GM23338 (cell line): Measurements from ENCODE around the gene COL25A1. TPM values are rescaled to one million over a fixed set of nuclear protein-coding genes. Genes with fewer than 3 reads are reported as not detected.
"Not testable (repeated sequence)": the region's sequence is repeated elsewhere in the genome, so short reads cannot be mapped to it uniquely, and the experiment has no call there.

Experiments
- ATAC-seq: fragments of 200-7000 bp; cut with Tn5 transposase; 3 replicates; pipeline ENCODE4 v1.9.1; 2020
- DNase-seq: peaks from one replicate; pipeline ENCODE4 v3.0.0-alpha.2; 2015; ENCODE audit warnings: low spot score
- H2AFZ ChIP-seq: fragments of 200-600 bp; sonication (generic); 2 replicates; pipeline ENCODE4 v1.8.0; 2016; ENCODE audit warnings: antibody characterized with exemption, mild to moderate bottlenecking, moderate library complexity
- H3F3A ChIP-seq: fragments of 200-600 bp; sonication (generic); replicated peaks from 2 replicates; pipeline ENCODE4 v1.8.0; 2017; ENCODE audit warnings: antibody characterized with exemption, mixed run types, low read depth
- H3K27ac ChIP-seq: fragments of 200-600 bp; sonication (generic); 2 replicates; pipeline ENCODE4 v1.6.1; 2016; ENCODE audit warnings: low read depth
- H3K27me3 ChIP-seq: fragments of 200-600 bp; sonication (generic); 2 replicates; pipeline ENCODE4 v1.8.0; 2016; ENCODE audit warnings: mild to moderate bottlenecking, mixed run types, moderate library complexity; ENCODE audit not compliant: insufficient read depth
- H3K36me3 ChIP-seq: fragments of 200-600 bp; sonication (generic); 2 replicates; pipeline ENCODE4 v1.8.0; 2016; ENCODE audit warnings: mild to moderate bottlenecking; ENCODE audit not compliant: insufficient read depth
- H3K4me1 ChIP-seq: fragments of 200-600 bp; sonication (generic); 2 replicates; pipeline ENCODE4 v1.8.0; 2016; ENCODE audit warnings: mild to moderate bottlenecking, moderate library complexity; ENCODE audit not compliant: insufficient read depth
- H3K4me2 ChIP-seq: fragments of 200-600 bp; sonication (generic); 2 replicates; pipeline ENCODE4 v1.7.1; 2017; ENCODE audit warnings: mixed run types
- H3K4me3 ChIP-seq: fragments of 200-600 bp; sonication (generic); 2 replicates; pipeline ENCODE4 v1.6.1; 2016; ENCODE audit warnings: mixed run types
- H3K79me2 ChIP-seq: fragments of 200-600 bp; sonication (generic); replicated peaks from 2 replicates; pipeline ENCODE4 v1.8.0; 2017; ENCODE audit warnings: mild to moderate bottlenecking; ENCODE audit not compliant: insufficient read depth
- H3K9me2 ChIP-seq: fragments of 200-600 bp; sonication (generic); 2 replicates; pipeline ENCODE4 v1.8.0; 2017; ENCODE audit not compliant: insufficient read depth
- H4K20me1 ChIP-seq: fragments of 200-600 bp; sonication (generic); replicated peaks from 2 replicates; pipeline ENCODE4 v1.8.0; 2017; ENCODE audit warnings: mild to moderate bottlenecking; ENCODE audit not compliant: insufficient read depth
- H3K27ac Mint-ChIP-seq: 2 replicates; pipeline ENCODE4 v1.8.0; 2020; ENCODE audit warnings: inconsistent platforms, mild to moderate bottlenecking, moderate library complexity, mixed read lengths
- H3K27me3 Mint-ChIP-seq: 3 replicates; pipeline ENCODE4 v1.8.0; 2022; ENCODE audit warnings: low read depth, mild to moderate bottlenecking, moderate library complexity, mixed read lengths, inconsistent platforms; ENCODE audit not compliant: insufficient read depth, poor library complexity
- H3K36me3 Mint-ChIP-seq: 3 replicates; pipeline ENCODE4 v1.8.0; 2021; ENCODE audit warnings: low read depth, mild to moderate bottlenecking, inconsistent platforms, moderate library complexity, mixed read lengths
- H3K4me1 Mint-ChIP-seq: 3 replicates; pipeline ENCODE4 v1.8.0; 2020; ENCODE audit warnings: mild to moderate bottlenecking, inconsistent platforms, mixed read lengths
- H3K4me3 Mint-ChIP-seq: 3 replicates; pipeline ENCODE4 v1.8.0; 2021; ENCODE audit warnings: moderate library complexity, mild to moderate bottlenecking, inconsistent platforms, mixed read lengths
- H3K9me3 Mint-ChIP-seq: 3 replicates; pipeline ENCODE4 v1.8.0; 2020; ENCODE audit warnings: moderate library complexity, mild to moderate bottlenecking, inconsistent platforms, mixed read lengths
- CREB1 ChIP-seq: fragments of 250-450 bp; sonication (Bioruptor Pico); IDR thresholded peaks from 2 replicates; pipeline ENCODE4 v1.5.0; 2020; ENCODE audit warnings: low read depth, mild to moderate bottlenecking, moderate library complexity
- CTCF ChIP-seq, 2 experiments: fragments of 200-600 bp in 1 of 2; sonication (generic) in 1 of 2; conservative IDR thresholded peaks; 2 replicates each; pipeline versions ENCODE4 v1.5.1 to v1.6.1; 2016 to 2017; ENCODE audit warnings: antibody characterized with exemption in 2 of 2, low read depth in 2 of 2, mild to moderate bottlenecking in 2 of 2, moderate library complexity in 1 of 2
- ETS1 ChIP-seq: IDR thresholded peaks from 2 replicates; pipeline ENCODE4 v1.6.1; 2016; ENCODE audit warnings: antibody characterized with exemption
- NANOG ChIP-seq: IDR thresholded peaks from 2 replicates; pipeline ENCODE4 v1.6.1; 2016; ENCODE audit warnings: antibody characterized with exemption, borderline replicate concordance
- POLR2AphosphoS5 ChIP-seq: IDR thresholded peaks from 2 replicates; pipeline ENCODE4 v1.6.1; 2016; ENCODE audit warnings: antibody characterized with exemption, low read depth
- STAT1 ChIP-seq: IDR thresholded peaks from one replicate; pipeline ENCODE4 v1.6.1; 2016; ENCODE audit warnings: antibody characterized with exemption; ENCODE audit not compliant: unreplicated experiment
- ZNF114 ChIP-seq: fragments of 250-450 bp; sonication (Bioruptor Pico); IDR thresholded peaks from 2 replicates; pipeline ENCODE4 v1.5.0; 2020; ENCODE audit warnings: mild to moderate bottlenecking, moderate library complexity
- polyA plus RNA-seq: library from polyadenylated mRNA; unstranded; fragments of >200 nt; fragmentation: Nextera tagmentation; extraction: Ambion mirVana; gene quantifications from 2 replicates; pipeline ENCODE4 v1.2.1, GENCODE V29; 2016
- total RNA-seq: library from RNA; depleted of rRNA; stranded (reverse); fragments of >200 nt; shearing (Covaris generic); gene quantifications from 2 replicates; pipeline ENCODE4 v1.2.3, GENCODE V29; 2014
- TF ChIP-seq, protein P1 (sequence below): fragments of 250-450 bp; sonication (Bioruptor Pico); IDR thresholded peaks from 2 replicates; pipeline ENCODE4 v1.5.0; 2020; ENCODE audit warnings: mild to moderate bottlenecking, moderate library complexity

The COL25A1 gene
- total and polyA plus RNA-seq, 2 experiments from 2014 or later = 3.9 to 5.6 TPM

DNA sequence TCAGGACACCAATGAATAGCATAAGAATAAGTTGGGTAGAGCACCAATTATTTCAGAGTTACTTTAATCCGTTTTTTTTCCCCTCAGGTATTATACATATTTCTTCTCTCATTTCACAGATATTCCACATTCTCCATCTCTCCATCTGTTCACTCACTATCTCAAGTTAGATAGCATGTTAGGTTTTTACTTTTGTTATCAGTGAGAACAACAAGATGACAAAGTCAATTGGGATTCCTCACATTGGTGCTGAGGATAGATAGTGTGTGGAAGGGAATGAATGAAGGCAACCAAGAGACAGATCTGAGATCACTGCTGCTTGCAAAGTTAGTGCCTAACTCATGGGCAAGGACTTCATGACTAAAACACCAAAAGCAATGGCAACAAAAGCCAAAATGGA, 427.7 kb downstream of the COL25A1 start:
- DNase-seq (no peak), ATAC-seq (no peak)
- H3K36me3 Mint-ChIP-seq = no peaks in the 10 kb centered on the region

GRCh38 chr4:108869970-108870369, 432.5 kb downstream of the COL25A1 start:
- not testable (repeated sequence) for H3K4me2 ChIP-seq, H3K36me3 Mint-ChIP-seq

More for the DNA sequence above, 427.7 kb downstream of the COL25A1 start:
- peaks cover 31% of the 10 kb centered on the region; the same call in 2 of the 3 replicates for H3K4me1 Mint-ChIP-seq
- Histone ChIP-seq H3K27ac (no peak overlapping the region), H4K20me1 (no peaks in the 10 kb centered on the region), H3K36me3 (no peaks in the 10 kb centered on the region), H3K4me2 (no peak overlapping the region), H3K4me1 (peaks cover 25% of the 10 kb centered on the region), H3K27me3 (no peaks in the 10 kb centered on the region), H3K4me3 (no peak overlapping the region), H3K79me2 (no peaks in the 10 kb centered on the region), H3K9me2 (no peaks in the 10 kb centered on the region), H2AFZ (no peak overlapping the region), H3F3A (no peaks in the 10 kb centered on the region)
- H3K27me3 Mint-ChIP-seq = no peaks in the 10 kb centered on the region
- H3K27ac Mint-ChIP-seq = no peak overlapping the region
- no peak for TF ChIP-seq ETS1
- no peak for TF ChIP-seq NANOG
- TF ChIP-seq POLR2AphosphoS5 = no peak
- TF ChIP-seq CREB1 = no peak
- no peak overlapping the region for H3K4me3 Mint-ChIP-seq
- H3K9me3 Mint-ChIP-seq = no peaks in the 10 kb centered on the region

GRCh38 chr4:108868606-108869227, 433.7 kb downstream of the COL25A1 start:
- H3K4me2 ChIP-seq = no peak overlapping the region
- H3K27ac Mint-ChIP-seq = no peak overlapping the region
- no peak for ATAC-seq
- TF ChIP-seq ZNF114 (CRISPR knock-in tag) = no peak
- TF ChIP-seq CREB1 = no peak
- TF ChIP-seq STAT1 = no peak
- TF ChIP-seq CTCF (conservative IDR thresholded peaks at IDR 0.05; ENCODE audit: low read depth in 2 of 2) = no peak
- TF ChIP-seq, protein P1, sequence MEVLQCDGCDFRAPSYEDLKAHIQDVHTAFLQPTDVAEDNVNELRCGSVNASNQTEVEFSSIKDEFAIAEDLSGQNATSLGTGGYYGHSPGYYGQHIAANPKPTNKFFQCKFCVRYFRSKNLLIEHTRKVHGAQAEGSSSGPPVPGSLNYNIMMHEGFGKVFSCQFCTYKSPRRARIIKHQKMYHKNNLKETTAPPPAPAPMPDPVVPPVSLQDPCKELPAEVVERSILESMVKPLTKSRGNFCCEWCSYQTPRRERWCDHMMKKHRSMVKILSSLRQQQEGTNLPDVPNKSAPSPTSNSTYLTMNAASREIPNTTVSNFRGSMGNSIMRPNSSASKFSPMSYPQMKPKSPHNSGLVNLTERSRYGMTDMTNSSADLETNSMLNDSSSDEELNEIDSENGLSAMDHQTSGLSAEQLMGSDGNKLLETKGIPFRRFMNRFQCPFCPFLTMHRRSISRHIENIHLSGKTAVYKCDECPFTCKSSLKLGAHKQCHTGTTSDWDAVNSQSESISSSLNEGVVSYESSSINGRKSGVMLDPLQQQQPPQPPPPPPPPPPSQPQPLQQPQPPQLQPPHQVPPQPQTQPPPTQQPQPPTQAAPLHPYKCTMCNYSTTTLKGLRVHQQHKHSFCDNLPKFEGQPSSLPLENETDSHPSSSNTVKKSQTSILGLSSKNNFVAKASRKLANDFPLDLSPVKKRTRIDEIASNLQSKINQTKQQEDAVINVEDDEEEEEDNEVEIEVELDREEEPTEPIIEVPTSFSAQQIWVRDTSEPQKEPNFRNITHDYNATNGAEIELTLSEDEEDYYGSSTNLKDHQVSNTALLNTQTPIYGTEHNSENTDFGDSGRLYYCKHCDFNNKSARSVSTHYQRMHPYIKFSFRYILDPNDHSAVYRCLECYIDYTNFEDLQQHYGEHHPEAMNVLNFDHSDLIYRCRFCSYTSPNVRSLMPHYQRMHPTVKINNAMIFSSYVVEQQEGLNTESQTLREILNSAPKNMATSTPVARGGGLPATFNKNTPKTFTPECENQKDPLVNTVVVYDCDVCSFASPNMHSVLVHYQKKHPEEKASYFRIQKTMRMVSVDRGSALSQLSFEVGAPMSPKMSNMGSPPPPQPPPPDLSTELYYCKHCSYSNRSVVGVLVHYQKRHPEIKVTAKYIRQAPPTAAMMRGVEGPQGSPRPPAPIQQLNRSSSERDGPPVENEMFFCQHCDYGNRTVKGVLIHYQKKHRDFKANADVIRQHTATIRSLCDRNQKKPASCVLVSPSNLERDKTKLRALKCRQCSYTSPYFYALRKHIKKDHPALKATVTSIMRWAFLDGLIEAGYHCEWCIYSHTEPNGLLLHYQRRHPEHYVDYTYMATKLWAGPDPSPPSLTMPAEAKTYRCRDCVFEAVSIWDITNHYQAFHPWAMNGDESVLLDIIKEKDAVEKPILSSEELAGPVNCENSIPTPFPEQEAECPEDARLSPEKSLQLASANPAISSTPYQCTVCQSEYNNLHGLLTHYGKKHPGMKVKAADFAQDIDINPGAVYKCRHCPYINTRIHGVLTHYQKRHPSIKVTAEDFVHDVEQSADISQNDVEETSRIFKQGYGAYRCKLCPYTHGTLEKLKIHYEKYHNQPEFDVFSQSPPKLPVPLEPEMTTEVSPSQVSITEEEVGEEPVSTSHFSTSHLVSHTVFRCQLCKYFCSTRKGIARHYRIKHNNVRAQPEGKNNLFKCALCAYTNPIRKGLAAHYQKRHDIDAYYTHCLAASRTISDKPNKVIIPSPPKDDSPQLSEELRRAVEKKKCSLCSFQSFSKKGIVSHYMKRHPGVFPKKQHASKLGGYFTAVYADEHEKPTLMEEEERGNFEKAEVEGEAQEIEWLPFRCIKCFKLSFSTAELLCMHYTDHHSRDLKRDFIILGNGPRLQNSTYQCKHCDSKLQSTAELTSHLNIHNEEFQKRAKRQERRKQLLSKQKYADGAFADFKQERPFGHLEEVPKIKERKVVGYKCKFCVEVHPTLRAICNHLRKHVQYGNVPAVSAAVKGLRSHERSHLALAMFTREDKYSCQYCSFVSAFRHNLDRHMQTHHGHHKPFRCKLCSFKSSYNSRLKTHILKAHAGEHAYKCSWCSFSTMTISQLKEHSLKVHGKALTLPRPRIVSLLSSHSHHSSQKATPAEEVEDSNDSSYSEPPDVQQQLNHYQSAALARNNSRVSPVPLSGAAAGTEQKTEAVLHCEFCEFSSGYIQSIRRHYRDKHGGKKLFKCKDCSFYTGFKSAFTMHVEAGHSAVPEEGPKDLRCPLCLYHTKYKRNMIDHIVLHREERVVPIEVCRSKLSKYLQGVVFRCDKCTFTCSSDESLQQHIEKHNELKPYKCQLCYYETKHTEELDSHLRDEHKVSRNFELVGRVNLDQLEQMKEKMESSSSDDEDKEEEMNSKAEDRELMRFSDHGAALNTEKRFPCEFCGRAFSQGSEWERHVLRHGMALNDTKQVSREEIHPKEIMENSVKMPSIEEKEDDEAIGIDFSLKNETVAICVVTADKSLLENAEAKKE (CRISPR knock-in tag) = no peak

More at GRCh38 chr4:108869970-108870369, 432.5 kb downstream of the COL25A1 start:
- not testable (repeated sequence) for H3K9me2 ChIP-seq, H3K27me3 Mint-ChIP-seq, DNase-seq, H3K36me3 ChIP-seq, H3F3A ChIP-seq, H3K4me3 Mint-ChIP-seq, H3K4me1 ChIP-seq, H3K79me2 ChIP-seq, H3K27ac Mint-ChIP-seq, H3K4me3 ChIP-seq, H3K27ac ChIP-seq, H3K27me3 ChIP-seq, H2AFZ ChIP-seq, H3K9me3 Mint-ChIP-seq, ATAC-seq, H3K4me1 Mint-ChIP-seq, H4K20me1 ChIP-seq

More at GRCh38 chr4:108868606-108869227, 433.7 kb downstream of the COL25A1 start:
- no peaks in the 10 kb centered on the region; the same call in 2 of the 3 replicates for H3K4me1 Mint-ChIP-seq
- Histone ChIP-seq H3F3A (no peaks in the 10 kb centered on the region), H4K20me1 (no peaks in the 10 kb centered on the region), H3K4me3 (no peak overlapping the region), H3K79me2 (no peaks in the 10 kb centered on the region), H3K27ac (no peak overlapping the region), H3K9me2 (no peaks in the 10 kb centered on the region), H3K36me3 (no peaks in the 10 kb centered on the region), H3K27me3 (no peaks in the 10 kb centered on the region), H2AFZ (no peak overlapping the region), H3K4me1 (no peaks in the 10 kb centered on the region)
- no peak overlapping the region for H3K4me3 Mint-ChIP-seq
- no peaks in the 10 kb centered on the region for H3K27me3 Mint-ChIP-seq
- DNase-seq = no peak
- no peaks in the 10 kb centered on the region for H3K36me3 Mint-ChIP-seq
- no peaks in the 10 kb centered on the region for H3K9me3 Mint-ChIP-seq
